ENCODE results near the gene CDC5L. TPM values are rescaled to one million over a fixed set of nuclear protein-coding genes. Genes with fewer than 3 reads are reported as not detected.

CDC5L gene
- total RNA-seq, 2 donors from 2014 or later, result 28.9 to 30.5 TPM

DNA sequence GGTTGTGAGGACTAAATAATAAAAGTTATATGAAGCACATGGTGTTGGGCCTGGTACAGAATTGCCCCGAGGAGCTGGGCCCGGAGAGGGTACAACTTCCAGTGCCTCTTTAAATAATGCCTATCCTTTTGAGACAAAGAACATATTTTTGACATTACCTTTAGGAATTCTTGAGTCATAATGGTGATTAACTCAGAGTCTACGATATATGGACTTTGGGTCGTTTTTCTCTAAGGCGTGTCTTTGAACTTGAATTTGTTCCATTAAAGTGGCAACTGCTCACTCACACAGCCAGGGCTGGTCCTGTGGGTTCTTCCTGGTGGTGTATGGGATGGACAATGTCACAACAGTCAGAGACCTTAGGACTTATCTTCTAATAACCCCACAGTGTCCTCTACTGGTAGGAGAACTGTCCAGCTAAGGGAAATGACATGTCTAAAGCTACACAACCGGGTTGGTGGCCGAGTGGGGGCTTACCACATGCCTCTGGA lies 106.5 kb downstream of the CDC5L start:
- Histone ChIP-seq H3K9me3 (ENCODE audit: control insufficient read depth, low read length) (no peaks in the 10 kb centered on the region), H3K4me1 (ENCODE audit: control insufficient read depth, insufficient read depth, low read length) (no peaks in the 10 kb centered on the region), H3K27me3 (ENCODE audit: control insufficient read depth, insufficient read depth, low read length, poor library complexity, severe bottlenecking) (no peaks in the 10 kb centered on the region), H3K9ac (ENCODE audit: extremely low read depth, low read length, poor library complexity, severe bottlenecking) (no peak overlapping the region), H3K27ac (ENCODE audit: low read depth, low read length) (no peak overlapping the region), H3K36me3 (ENCODE audit: control insufficient read depth, insufficient read depth, low read length) (no peaks in the 10 kb centered on the region), H3K4me3 (ENCODE audit: low read length) (no peak overlapping the region)
- 83 to 86% methylated on average over 3 to 7 of the region's 7 CpGs for WGBS, 2 experiments (ENCODE audit: insufficient coverage in 1 of 2, insufficient read length in 1 of 2)
- Mint-ChIP-seq H3K9me3 (no peaks in the 10 kb centered on the region), H3K36me3 (ENCODE audit: low read depth) (no peaks in the 10 kb centered on the region), H3K27ac (no peak overlapping the region), H3K4me1 (peaks cover 12% of the 10 kb centered on the region), H3K27me3 (ENCODE audit: insufficient read depth) (peaks cover 4% of the 10 kb centered on the region), H3K4me3 (no peak overlapping the region)
- TF ChIP-seq, protein P1, sequence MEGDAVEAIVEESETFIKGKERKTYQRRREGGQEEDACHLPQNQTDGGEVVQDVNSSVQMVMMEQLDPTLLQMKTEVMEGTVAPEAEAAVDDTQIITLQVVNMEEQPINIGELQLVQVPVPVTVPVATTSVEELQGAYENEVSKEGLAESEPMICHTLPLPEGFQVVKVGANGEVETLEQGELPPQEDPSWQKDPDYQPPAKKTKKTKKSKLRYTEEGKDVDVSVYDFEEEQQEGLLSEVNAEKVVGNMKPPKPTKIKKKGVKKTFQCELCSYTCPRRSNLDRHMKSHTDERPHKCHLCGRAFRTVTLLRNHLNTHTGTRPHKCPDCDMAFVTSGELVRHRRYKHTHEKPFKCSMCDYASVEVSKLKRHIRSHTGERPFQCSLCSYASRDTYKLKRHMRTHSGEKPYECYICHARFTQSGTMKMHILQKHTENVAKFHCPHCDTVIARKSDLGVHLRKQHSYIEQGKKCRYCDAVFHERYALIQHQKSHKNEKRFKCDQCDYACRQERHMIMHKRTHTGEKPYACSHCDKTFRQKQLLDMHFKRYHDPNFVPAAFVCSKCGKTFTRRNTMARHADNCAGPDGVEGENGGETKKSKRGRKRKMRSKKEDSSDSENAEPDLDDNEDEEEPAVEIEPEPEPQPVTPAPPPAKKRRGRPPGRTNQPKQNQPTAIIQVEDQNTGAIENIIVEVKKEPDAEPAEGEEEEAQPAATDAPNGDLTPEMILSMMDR (conservative IDR thresholded peaks at IDR 0.05), result peak; percentile 36
- no peak for DNase-seq

DNA sequence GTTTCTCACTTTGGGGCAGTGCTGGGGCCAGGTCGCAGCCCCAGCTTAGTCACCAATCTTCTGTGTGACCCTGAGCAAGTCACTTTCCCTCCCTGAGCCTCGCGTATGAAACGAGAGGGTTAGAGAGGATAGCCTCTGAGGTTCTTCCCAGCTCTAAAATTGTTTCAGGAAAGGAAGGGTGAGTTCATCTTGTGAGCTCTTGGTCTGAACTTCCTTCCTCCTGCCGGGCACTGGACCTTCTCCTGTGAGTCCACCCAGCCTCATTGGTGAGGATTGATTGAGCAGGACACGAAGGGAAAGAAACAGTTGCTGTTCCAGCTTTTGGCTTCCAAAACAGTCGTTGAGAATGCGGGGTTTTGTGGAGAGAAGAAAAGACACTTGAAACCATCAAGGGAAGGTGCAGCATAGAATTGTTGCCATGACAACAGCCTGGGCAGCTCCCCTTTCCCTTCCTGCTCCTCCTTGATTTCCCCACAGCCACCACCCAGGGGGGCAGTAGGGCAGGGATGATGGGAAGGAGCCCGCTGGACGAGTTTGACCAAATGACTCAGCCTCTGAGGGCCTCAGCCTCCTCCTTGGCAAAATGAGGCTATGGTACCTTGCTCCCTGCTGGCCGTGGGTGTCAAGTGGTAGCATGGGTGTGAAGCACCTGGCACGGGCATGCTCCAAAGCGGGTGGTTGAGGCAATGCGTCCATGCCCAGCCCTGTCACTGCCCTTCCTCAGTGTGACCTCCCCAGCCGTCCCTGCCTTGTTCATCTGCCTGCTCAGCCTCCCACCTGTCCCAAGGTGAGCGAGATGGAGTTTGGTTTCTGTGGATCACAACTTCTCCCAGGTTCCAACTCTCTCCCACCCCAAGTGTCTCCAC lies 107.8 kb downstream of the CDC5L start:
- H3K4me1 ChIP-seq (ENCODE audit: control insufficient read depth, insufficient read depth, low read length), result no peaks in the 10 kb centered on the region
- no peaks in the 10 kb centered on the region for H3K36me3 ChIP-seq (ENCODE audit: control insufficient read depth, insufficient read depth, low read length)
- no peak for DNase-seq
- TF ChIP-seq, protein P1 (conservative IDR thresholded peaks at IDR 0.05), result no peak
- H3K9ac ChIP-seq (ENCODE audit: extremely low read depth, low read length, poor library complexity, severe bottlenecking), result no peak overlapping the region
- H3K4me3 ChIP-seq (ENCODE audit: low read length), result no peak overlapping the region
- H3K27ac ChIP-seq (ENCODE audit: low read depth, low read length), result no peak overlapping the region
- Mint-ChIP-seq H3K9me3 (no peaks in the 10 kb centered on the region), H3K4me3 (no peak overlapping the region), H3K27me3 (ENCODE audit: insufficient read depth) (peaks cover 4% of the 10 kb centered on the region), H3K36me3 (ENCODE audit: low read depth) (no peaks in the 10 kb centered on the region), H3K4me1 (peaks cover 12% of the 10 kb centered on the region), H3K27ac (no peak overlapping the region)
- H3K27me3 ChIP-seq (ENCODE audit: control insufficient read depth, insufficient read depth, low read length, poor library complexity, severe bottlenecking), result no peaks in the 10 kb centered on the region
- WGBS, 2 experiments (ENCODE audit: insufficient coverage in 1 of 2, insufficient read length in 1 of 2), result 90 to 100% methylated on average over 2 to 16 of the region's 16 CpGs
- no peaks in the 10 kb centered on the region for H3K9me3 ChIP-seq (ENCODE audit: control insufficient read depth, low read length)

DNA sequence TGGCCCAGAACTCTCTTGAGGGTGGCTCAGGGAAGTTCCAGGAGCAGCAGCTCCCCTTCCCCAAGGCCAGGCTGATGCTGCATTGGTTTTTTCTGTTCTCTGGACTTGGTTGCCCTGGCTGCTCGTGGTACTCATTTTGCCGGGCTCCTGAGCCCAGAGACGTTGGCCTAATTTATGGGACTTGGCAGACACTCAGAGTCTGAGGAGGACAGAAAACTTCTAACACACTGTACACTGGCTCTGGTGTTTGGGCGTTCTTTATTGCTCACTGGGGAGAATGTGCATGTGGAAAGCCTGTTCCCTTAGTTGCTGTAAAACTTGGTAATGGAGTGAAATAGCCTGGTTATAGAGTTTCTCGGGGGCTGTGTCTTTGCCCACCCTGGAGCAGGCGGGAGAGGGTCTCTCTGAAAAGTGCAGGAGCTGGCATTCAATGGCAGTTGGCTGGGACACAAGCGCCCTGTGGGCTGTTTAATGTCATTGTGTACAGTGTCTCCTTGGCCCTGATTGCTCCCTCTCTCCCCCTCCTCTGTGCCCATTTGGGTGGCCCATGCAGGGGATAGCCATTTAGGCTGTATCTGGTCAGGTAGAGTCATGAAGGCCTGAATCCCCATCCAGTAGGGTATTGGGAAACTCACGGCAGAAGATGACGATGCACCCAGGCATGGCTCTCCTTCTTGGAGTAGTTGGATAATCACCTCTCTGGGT lies 109.3 kb downstream of the CDC5L start:
- H3K4me1 Mint-ChIP-seq, result peaks cover 12% of the 10 kb centered on the region
- TF ChIP-seq, protein P1 (conservative IDR thresholded peaks at IDR 0.05), result no peak
- no peak overlapping the region for H3K4me3 ChIP-seq (ENCODE audit: low read length)
- no peak overlapping the region for H3K27ac Mint-ChIP-seq
- WGBS, 2 experiments (ENCODE audit: insufficient coverage in 1 of 2, insufficient read length in 1 of 2), result 88 to 96% methylated on average over 7 to 9 of the region's 9 CpGs
- H3K36me3 ChIP-seq (ENCODE audit: control insufficient read depth, insufficient read depth, low read length), result no peaks in the 10 kb centered on the region
- H3K36me3 Mint-ChIP-seq (ENCODE audit: low read depth), result no peaks in the 10 kb centered on the region
- H3K9ac ChIP-seq (ENCODE audit: extremely low read depth, low read length, poor library complexity, severe bottlenecking), result no peak overlapping the region
- no peak overlapping the region for H3K4me3 Mint-ChIP-seq
- no peak overlapping the region for H3K27ac ChIP-seq (ENCODE audit: low read depth, low read length)
- no peak for DNase-seq
- H3K9me3 Mint-ChIP-seq, result peaks cover 4% of the 10 kb centered on the region
- no peaks in the 10 kb centered on the region for H3K9me3 ChIP-seq (ENCODE audit: control insufficient read depth, low read length)
- no peaks in the 10 kb centered on the region for H3K4me1 ChIP-seq (ENCODE audit: control insufficient read depth, insufficient read depth, low read length)
- peaks cover 4% of the 10 kb centered on the region for H3K27me3 Mint-ChIP-seq (ENCODE audit: insufficient read depth)
- H3K27me3 ChIP-seq (ENCODE audit: control insufficient read depth, insufficient read depth, low read length, poor library complexity, severe bottlenecking), result no peaks in the 10 kb centered on the region

All from endodermal cell (in vitro differentiated cells).